ENCODE results near the gene PHF12. TPM values are rescaled to one million over a fixed set of nuclear protein-coding genes. Genes with fewer than 3 reads are reported as not detected.

The PHF12 gene
- total and polyA plus RNA-seq, 2 of the 13 experiments (the other 11 are each of a cell fraction or from before 2014, with no cell fraction given), result 9.8 to 17.1 TPM

DNA sequence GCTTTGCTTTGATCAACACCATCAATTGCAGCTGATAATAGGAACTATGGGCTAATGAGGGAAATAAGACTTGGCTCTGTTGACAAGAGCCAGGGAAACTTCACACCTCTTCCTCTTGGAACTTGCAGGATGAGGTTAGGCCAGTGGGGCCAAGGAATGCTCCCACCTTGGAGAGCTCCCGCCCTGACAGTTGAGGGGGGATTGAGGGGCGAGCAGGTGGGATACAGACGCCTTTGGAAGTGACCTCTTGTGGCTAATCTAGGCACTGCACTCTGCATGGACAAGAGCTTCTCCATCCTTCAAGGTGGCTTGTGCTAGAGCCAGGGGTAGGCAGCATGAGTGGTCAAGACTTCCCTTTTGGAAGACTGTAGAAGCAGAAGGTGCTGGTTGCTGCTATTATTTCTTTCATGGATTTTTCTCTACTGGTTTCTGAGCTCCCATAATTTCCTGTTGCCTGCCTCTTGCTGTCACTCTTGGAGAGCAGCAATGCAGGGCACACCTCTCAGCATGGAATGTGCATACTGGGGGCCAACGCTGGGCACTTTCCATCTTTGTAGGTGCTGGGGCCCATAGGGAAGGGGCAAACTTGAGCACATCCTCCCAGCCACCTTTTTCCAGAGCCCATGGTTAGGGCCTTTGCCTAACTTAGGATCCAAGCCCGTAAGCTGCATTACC is 2.3 kb upstream of the PHF12 start (continued):
- TF ChIP-seq TERF1 (CRISPR knock-in tag; IDR thresholded peaks at IDR 0.05), result no peak
- no peak for TF ChIP-seq ZNF605 (CRISPR knock-in tag; IDR thresholded peaks at IDR 0.05)
- TF ChIP-seq SALL1 (CRISPR knock-in tag; IDR thresholded peaks at IDR 0.05), result peak; percentile 24; the same call in 1 of the 2 replicates
- TF ChIP-seq SMARCE1 (IDR thresholded peaks at IDR 0.05; ENCODE audit: borderline replicate concordance), result no peak
- TF ChIP-seq, protein P1, sequence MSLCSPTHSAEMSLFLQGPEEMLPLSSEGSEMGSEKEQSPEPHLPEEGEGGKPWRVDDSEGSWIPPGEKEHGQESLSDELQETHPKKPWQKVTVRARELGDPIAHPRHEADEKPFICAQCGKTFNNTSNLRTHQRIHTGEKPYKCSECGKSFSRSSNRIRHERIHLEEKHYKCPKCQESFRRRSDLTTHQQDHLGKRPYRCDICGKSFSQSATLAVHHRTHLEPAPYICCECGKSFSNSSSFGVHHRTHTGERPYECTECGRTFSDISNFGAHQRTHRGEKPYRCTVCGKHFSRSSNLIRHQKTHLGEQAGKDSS (CRISPR knock-in tag; IDR thresholded peaks at IDR 0.05; ENCODE audit: borderline replicate concordance, low read depth), result no peak
- TF ChIP-seq THAP11 (CRISPR knock-in tag; IDR thresholded peaks at IDR 0.05), result peak; percentile 68
- no peak for TF ChIP-seq ZNF451 (CRISPR knock-in tag; IDR thresholded peaks at IDR 0.05)
- TF ChIP-seq PLSCR1 (CRISPR knock-in tag; IDR thresholded peaks at IDR 0.05; ENCODE audit: borderline replicate concordance), result no peak
- TF ChIP-seq NFKBIZ (CRISPR knock-in tag; IDR thresholded peaks at IDR 0.05), result no peak
- TF ChIP-seq, protein P2, sequence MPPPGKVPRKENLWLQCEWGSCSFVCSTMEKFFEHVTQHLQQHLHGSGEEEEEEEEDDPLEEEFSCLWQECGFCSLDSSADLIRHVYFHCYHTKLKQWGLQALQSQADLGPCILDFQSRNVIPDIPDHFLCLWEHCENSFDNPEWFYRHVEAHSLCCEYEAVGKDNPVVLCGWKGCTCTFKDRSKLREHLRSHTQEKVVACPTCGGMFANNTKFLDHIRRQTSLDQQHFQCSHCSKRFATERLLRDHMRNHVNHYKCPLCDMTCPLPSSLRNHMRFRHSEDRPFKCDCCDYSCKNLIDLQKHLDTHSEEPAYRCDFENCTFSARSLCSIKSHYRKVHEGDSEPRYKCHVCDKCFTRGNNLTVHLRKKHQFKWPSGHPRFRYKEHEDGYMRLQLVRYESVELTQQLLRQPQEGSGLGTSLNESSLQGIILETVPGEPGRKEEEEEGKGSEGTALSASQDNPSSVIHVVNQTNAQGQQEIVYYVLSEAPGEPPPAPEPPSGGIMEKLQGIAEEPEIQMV (CRISPR knock-in tag; IDR thresholded peaks at IDR 0.05; ENCODE audit: low read depth), result no peak
- TF ChIP-seq NFAT5 (CRISPR knock-in tag; IDR thresholded peaks at IDR 0.05), result no peak
- TF ChIP-seq DNMT1 (CRISPR knock-in tag; IDR thresholded peaks at IDR 0.05), result no peak
- no peak for TF ChIP-seq CBX1 (IDR thresholded peaks at IDR 0.05; ENCODE audit: low read depth)
- TF ChIP-seq ZBTB46 (CRISPR knock-in tag; IDR thresholded peaks at IDR 0.05; ENCODE audit: borderline replicate concordance), result no peak
- no peak for TF ChIP-seq YEATS2 (CRISPR knock-in tag; IDR thresholded peaks at IDR 0.05; ENCODE audit: borderline replicate concordance)
